Glutamatergic neuron (in vitro differentiated cells): Measurements from ENCODE around the gene PACRG. TPM values are rescaled to one million over a fixed set of nuclear protein-coding genes. Genes with fewer than 3 reads are reported as not detected.

Experiments used
- DNase-seq: peaks from one replicate; pipeline ENCODE4 v3.0.0; 2022
- H3K27ac Mint-ChIP-seq: one replicate; pipeline ENCODE4 v1.8.0; 2020; ENCODE audit warnings: mild to moderate bottlenecking, mixed read lengths, inconsistent platforms; ENCODE audit not compliant: unreplicated experiment
- H3K27me3 Mint-ChIP-seq: one replicate; pipeline ENCODE4 v1.8.0; 2020; ENCODE audit warnings: mild to moderate bottlenecking, moderate library complexity, mixed read lengths, inconsistent platforms; ENCODE audit not compliant: unreplicated experiment
- H3K36me3 Mint-ChIP-seq: one replicate; pipeline ENCODE4 v1.8.0; 2020; ENCODE audit warnings: mild to moderate bottlenecking, mixed read lengths, inconsistent platforms; ENCODE audit not compliant: unreplicated experiment
- H3K4me1 Mint-ChIP-seq: one replicate; pipeline ENCODE4 v1.8.0; 2020; ENCODE audit warnings: mild to moderate bottlenecking, low read depth, mixed read lengths, inconsistent platforms; ENCODE audit not compliant: unreplicated experiment
- H3K4me3 Mint-ChIP-seq: one replicate; pipeline ENCODE4 v1.8.0; 2020; ENCODE audit warnings: mild to moderate bottlenecking, mixed read lengths, inconsistent platforms; ENCODE audit not compliant: unreplicated experiment
- H3K9me3 Mint-ChIP-seq: one replicate; pipeline ENCODE4 v1.8.0; 2020; ENCODE audit warnings: mild to moderate bottlenecking, moderate library complexity, mixed read lengths, inconsistent platforms; ENCODE audit not compliant: unreplicated experiment
- CTCF ChIP-seq: fragments of 200-600 bp; sonication (generic); IDR thresholded peaks from one replicate; pipeline ENCODE4 v1.5.0; 2021; ENCODE audit not compliant: partially characterized antibody, unreplicated experiment
- total RNA-seq: library from RNA; stranded (reverse); fragmentation: NEBNext Ultra II Directional; extraction: Animal tissue kit (Norgen Biotek cat#: 25700); gene quantifications from one replicate; pipeline ENCODE4 v1.2.1, GENCODE V29; 2021; ENCODE audit not compliant: unreplicated experiment

The PACRG gene
- total RNA-seq, 1 donor from 2014 or later = not detected

DNA sequence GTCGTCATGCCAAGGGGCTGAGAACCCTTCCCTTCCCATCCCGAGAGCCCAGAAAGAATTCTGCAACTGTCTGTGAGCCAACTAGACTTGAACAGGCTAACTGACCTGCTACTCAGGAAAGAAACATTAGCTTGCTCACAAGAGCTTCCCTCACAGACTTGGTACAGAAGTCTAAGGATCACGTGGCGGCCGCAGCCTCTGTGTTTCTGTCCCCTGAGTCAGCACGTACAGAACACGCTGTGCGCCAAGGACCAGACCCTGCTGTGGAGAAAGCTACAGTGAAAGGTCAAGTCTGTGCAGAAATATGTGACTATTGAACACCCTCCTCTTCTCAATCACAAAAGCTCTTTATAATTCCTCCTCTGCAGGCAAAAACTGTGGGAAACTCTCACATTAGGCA lies 535.4 kb downstream of the PACRG start:
- DNase-seq = no peak
- no peak overlapping the region for H3K27ac Mint-ChIP-seq
- peaks cover 5% of the 10 kb centered on the region for H3K9me3 Mint-ChIP-seq
- H3K4me1 Mint-ChIP-seq = peaks cover 31% of the 10 kb centered on the region
- no peaks in the 10 kb centered on the region for H3K27me3 Mint-ChIP-seq
- no peak overlapping the region for H3K4me3 Mint-ChIP-seq
- peaks cover 9% of the 10 kb centered on the region for H3K36me3 Mint-ChIP-seq
- no peak for TF ChIP-seq CTCF

GRCh38 chr6:163263998-163264661 lies 536.4 kb downstream of the PACRG start:
- no peak overlapping the region for H3K4me3 Mint-ChIP-seq
- peaks cover 5% of the 10 kb centered on the region for H3K9me3 Mint-ChIP-seq
- no peaks in the 10 kb centered on the region for H3K27me3 Mint-ChIP-seq
- TF ChIP-seq CTCF = no peak
- H3K36me3 Mint-ChIP-seq = peaks cover 6% of the 10 kb centered on the region
- DNase-seq = no peak
- no peak overlapping the region for H3K27ac Mint-ChIP-seq
- H3K4me1 Mint-ChIP-seq = peaks cover 31% of the 10 kb centered on the region

DNA sequence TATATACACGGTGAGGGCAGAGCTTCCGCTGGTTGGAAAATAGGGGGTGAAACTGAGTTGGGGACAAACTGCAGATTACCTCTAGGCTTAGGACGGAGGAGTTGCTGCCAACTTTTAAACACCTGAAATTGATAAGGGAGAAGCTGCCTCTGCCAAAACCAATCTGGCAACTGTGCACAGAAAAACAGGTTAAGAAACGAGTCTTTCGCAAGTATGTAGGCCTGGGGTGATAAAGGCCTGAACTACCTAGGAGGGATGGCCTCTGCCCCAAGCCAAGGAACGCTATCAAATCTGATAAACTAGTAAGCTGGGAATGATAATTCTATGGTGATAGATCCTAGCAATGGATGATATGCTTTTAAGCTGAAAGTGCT lies 536.9 kb downstream of the PACRG start:
- no peak overlapping the region for H3K4me3 Mint-ChIP-seq
- peaks cover 31% of the 10 kb centered on the region for H3K4me1 Mint-ChIP-seq
- no peak for DNase-seq
- peaks cover under 1% of the 10 kb centered on the region for H3K36me3 Mint-ChIP-seq
- H3K27ac Mint-ChIP-seq = no peak overlapping the region
- H3K27me3 Mint-ChIP-seq = no peaks in the 10 kb centered on the region
- TF ChIP-seq CTCF = no peak
- peaks cover 5% of the 10 kb centered on the region for H3K9me3 Mint-ChIP-seq

- Mint-ChIP-seq H3K9me3 (no peaks in the 10 kb centered on the region), H3K4me3 (no peak overlapping the region), H3K4me1 (peaks cover 2% of the 10 kb centered on the region), H3K27me3 (no peaks in the 10 kb centered on the region), H3K36me3 (no peaks in the 10 kb centered on the region), H3K27ac (no peak overlapping the region)
- TF ChIP-seq CTCF = no peak
- DNase-seq = no peak
Measured at GRCh38 chr6:163281634-163282033, 553.9 kb downstream of the PACRG start.

DNA sequence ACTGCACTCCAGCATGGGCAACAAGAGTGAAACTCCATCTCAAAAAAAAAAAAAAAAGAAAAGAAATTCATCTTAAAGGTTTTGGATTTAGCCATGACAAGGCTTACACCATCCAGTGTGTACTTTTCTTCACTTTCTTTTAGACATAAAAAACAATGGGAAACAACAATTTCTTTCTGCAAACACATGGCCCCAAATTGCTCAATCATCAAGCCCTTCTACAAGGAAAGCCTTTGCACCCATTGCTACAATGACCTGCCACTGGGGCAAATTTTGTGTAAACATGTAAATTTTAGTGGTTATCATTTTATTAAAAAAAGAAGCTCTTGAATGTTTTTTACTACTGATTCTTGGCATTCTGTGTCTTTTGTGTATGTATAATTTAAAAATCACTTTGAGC lies 554.9 kb downstream of the PACRG start:
- Mint-ChIP-seq H3K4me1 (peaks cover 2% of the 10 kb centered on the region), H3K36me3 (no peaks in the 10 kb centered on the region), H3K27me3 (peaks cover 1% of the 10 kb centered on the region), H3K9me3 (no peaks in the 10 kb centered on the region), H3K4me3 (no peak overlapping the region), H3K27ac (no peak overlapping the region)
- DNase-seq = no peak
- no peak for TF ChIP-seq CTCF
